Kidney (tissue), 14 donors: ENCODE data around the gene IGF1. TPM values are rescaled to one million over a fixed set of nuclear protein-coding genes. Genes with fewer than 3 reads are reported as not detected.

ENCODE experiments used
- DNase-seq, 5 donors: peaks; one replicate each; pipeline ENCODE4 v3.0.0-alpha.2; 2013 to 2020
- FAIRE-seq: peaks from 2 replicates; lab custom pipeline; 2012; peaks lifted over from hg19 to GRCh38; lab: Jason Lieb, UNC
- H3K27ac ChIP-seq, 2 donors: one replicate each; pipeline ENCODE4 v1.7.0; 2013; ENCODE audit warnings: low read depth in 2 of 2, low read length in 2 of 2, inconsistent platforms in 1 of 2
- H3K27me3 ChIP-seq: one replicate; pipeline ENCODE4 v1.7.1; 2013; ENCODE audit warnings: low read length, inconsistent platforms; ENCODE audit not compliant: control insufficient read depth, insufficient read depth
- H3K36me3 ChIP-seq, 3 donors: one replicate each; pipeline versions ENCODE4 v1.7.0 to v1.7.1; 2013; ENCODE audit warnings: low read length in 3 of 3, control low read depth in 1 of 3, inconsistent platforms in 1 of 3; ENCODE audit not compliant: insufficient read depth in 3 of 3, control insufficient read depth in 2 of 3
- H3K4me1 ChIP-seq, 3 donors: one replicate each; pipeline versions ENCODE4 v1.7.0 to v1.7.1; 2013; ENCODE audit warnings: low read length in 3 of 3, inconsistent platforms in 1 of 3, low read depth in 1 of 3; ENCODE audit not compliant: control insufficient read depth in 2 of 3, insufficient read depth in 2 of 3
- H3K4me3 ChIP-seq, 3 donors: one replicate each; pipeline versions ENCODE4 v1.7.0 to v1.8.1; 2013; ENCODE audit warnings: low read length in 3 of 3, control low read depth in 1 of 3, inconsistent platforms in 1 of 3
- H3K9ac ChIP-seq, 3 donors: one replicate each; pipeline versions ENCODE4 v1.7.0 to v1.7.1; 2013; ENCODE audit warnings: low read length in 3 of 3, control low read depth in 1 of 3, inconsistent platforms in 1 of 3
- H3K9me3 ChIP-seq, 3 donors: one replicate each; pipeline versions ENCODE4 v1.7.0 to v1.7.1; 2013; ENCODE audit warnings: low read length in 3 of 3, control low read depth in 1 of 3, inconsistent platforms in 1 of 3; ENCODE audit not compliant: control insufficient read depth in 2 of 3, insufficient read depth in 1 of 3
- intact Hi-C: fragments of 100-400 bp; cut with DNase I; formaldehyde crosslinking; loops from one replicate; pipeline ENCODE4 v1.11.1; 2022
- polyA plus RNA-seq: library from polyadenylated mRNA; stranded (reverse); fragments of 350-450 nt; fragmentation: Illumina TruSeq; extraction: RNeasy Lipid Tissue Mini Kit (QIAGEN cat#74804); gene quantifications from one replicate; pipeline ENCODE4 v1.2.3, GENCODE V29; 2014; ENCODE audit warnings: low read depth, low replicate concordance; ENCODE audit not compliant: insufficient read depth
- total RNA-seq: library from RNA; stranded (reverse); fragmentation: NEBNext Ultra II Directional; extraction: Animal tissue kit (Norgen Biotek cat#: 25700); gene quantifications from one replicate; pipeline ENCODE4 v1.2.1, GENCODE V29; 2021
- TF ChIP-seq, protein P1 (sequence below): IDR thresholded peaks from 3 replicates; pipeline ENCODE4 v1.5.1; 2012; ENCODE audit warnings: mild to moderate bottlenecking, moderate library complexity, borderline replicate concordance; ENCODE audit not compliant: insufficient read depth; ENCODE audit errors: extremely low read depth
- donor health status: control.
- donor health status: control.
- donor health status: control.
- donor health status: control.
- donor health status: control.
- donor health status: DM: yes; HTN: yes; CAD: no.
- donor health status: Normal renal cell carcinoma (clear cell type).

Gene IGF1
- total and polyA plus RNA-seq, 2 donors from 2014 or later = 0.71 to 7.2 TPM

DNA sequence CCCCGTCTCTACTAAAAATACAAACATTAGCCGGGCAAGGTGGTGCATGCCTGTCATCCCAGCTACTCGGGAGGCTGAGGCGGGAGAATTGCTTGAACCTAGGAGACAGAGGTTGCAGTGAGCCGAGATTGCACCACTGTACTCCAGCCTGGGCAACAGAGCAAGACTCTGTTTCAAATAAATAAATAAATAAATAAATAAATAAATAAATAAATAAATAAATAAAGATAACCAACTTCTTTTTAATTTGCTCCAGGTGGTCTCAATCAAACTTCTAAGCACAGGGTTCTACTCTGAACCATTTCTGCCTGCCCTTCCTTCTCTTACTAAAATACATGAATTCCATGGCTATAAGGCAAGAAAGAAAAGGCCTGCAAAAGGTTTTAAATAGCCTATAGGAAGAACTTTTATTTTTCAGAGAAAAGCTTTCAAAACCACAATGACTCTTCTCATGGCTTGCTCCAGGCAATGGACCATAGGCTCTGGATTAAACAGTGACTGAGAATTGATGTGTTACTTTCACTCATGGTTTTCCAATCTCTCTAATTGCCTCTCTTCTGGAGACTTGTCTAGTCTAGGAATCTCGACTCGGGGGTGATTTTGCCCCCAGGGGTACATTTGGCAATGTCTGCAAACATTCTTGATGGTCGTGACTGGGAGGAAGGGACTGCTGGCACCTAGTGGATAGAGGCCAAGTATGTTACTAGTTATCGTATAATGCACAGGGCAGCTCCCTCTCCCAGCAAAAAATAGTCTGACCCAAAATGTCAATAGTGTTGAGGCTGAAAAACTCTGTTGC, 14.4 kb downstream of the IGF1 start:
- H3K9me3 ChIP-seq = no peaks in the 10 kb centered on the region
- DNase-seq = no peak
- no peak overlapping the region for H3K4me3 ChIP-seq
- H3K4me1 ChIP-seq = no peaks in the 10 kb centered on the region
- H3K27me3 ChIP-seq = no peaks in the 10 kb centered on the region
- no peak for FAIRE-seq
- no peak overlapping the region for H3K27ac ChIP-seq
- intact Hi-C loops = no loop called here
- H3K9ac ChIP-seq = no peak overlapping the region
- TF ChIP-seq, protein P1, sequence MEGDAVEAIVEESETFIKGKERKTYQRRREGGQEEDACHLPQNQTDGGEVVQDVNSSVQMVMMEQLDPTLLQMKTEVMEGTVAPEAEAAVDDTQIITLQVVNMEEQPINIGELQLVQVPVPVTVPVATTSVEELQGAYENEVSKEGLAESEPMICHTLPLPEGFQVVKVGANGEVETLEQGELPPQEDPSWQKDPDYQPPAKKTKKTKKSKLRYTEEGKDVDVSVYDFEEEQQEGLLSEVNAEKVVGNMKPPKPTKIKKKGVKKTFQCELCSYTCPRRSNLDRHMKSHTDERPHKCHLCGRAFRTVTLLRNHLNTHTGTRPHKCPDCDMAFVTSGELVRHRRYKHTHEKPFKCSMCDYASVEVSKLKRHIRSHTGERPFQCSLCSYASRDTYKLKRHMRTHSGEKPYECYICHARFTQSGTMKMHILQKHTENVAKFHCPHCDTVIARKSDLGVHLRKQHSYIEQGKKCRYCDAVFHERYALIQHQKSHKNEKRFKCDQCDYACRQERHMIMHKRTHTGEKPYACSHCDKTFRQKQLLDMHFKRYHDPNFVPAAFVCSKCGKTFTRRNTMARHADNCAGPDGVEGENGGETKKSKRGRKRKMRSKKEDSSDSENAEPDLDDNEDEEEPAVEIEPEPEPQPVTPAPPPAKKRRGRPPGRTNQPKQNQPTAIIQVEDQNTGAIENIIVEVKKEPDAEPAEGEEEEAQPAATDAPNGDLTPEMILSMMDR = no peak
- H3K36me3 ChIP-seq = no peaks in the 10 kb centered on the region

DNA sequence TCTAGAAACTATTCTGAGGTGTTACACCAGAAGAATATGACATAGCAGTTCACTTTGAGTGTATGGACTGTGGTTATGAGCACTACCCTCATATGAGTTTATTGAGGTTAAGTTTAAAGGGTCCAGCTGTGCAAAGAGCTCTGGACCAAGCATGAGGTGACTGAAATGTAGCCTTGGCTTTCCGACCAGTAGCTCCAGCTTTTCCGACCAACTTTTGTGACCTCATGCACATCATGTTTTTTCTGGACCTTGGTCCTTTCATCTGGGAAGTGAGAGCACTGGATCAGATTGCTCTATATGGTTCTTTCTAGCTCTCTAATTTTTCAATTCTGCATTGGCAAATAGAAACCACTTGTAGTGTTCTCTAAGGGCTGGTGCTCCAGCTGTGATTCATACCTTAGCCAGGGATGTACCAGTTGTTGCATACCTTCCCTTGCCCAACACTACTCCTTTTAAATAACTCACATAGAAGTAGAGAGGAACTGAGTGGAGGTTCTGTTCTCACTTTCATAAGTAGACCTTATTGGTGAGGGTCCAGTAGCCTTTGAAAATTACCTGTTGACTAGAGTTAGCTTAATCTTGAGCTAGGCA, 16.6 kb downstream of the IGF1 start:
- no peaks in the 10 kb centered on the region for H3K36me3 ChIP-seq
- intact Hi-C loops = no loop called here
- no peak overlapping the region for H3K4me3 ChIP-seq
- no peak overlapping the region for H3K9ac ChIP-seq
- no peaks in the 10 kb centered on the region for H3K4me1 ChIP-seq
- H3K9me3 ChIP-seq = no peaks in the 10 kb centered on the region
- DNase-seq (no peak), FAIRE-seq (no peak)
- TF ChIP-seq, protein P1 = no peak
- H3K27me3 ChIP-seq = no peaks in the 10 kb centered on the region
- H3K27ac ChIP-seq = no peak overlapping the region

DNA sequence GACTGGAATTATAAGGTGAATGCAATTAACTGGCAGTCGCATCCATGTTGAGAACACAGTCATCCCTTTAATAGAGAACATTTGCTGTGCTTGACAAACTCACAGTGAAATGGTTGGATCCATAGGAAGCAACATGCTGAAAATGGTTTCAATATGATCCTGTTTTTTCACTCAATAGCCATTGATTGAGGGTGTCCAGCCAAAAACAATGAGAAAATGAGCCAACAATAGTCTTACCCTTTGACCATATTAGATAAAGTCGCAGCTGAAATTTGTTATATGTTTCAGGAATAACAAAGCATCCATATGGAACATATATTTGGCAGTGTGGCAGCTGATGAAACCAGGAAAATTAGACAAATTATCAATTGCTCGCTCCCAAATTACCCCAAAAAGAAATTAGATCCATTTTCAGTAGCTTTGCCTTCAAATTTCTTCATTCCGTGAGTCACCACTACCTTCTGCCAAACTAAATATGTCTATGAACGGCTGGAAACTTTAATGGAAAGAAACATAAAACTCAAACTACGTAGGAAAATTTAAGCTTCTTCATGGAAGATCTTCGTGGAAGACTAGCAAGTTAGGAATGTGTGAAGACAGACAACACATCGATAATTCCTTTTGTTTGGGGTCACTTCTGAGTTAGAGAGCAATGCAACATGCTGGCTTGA, 17.4 kb downstream of the IGF1 start:
- H3K27me3 ChIP-seq = no peaks in the 10 kb centered on the region
- H3K4me3 ChIP-seq = no peak overlapping the region
- H3K9ac ChIP-seq = no peak overlapping the region
- TF ChIP-seq, protein P1 = no peak
- no peaks in the 10 kb centered on the region for H3K4me1 ChIP-seq
- no peaks in the 10 kb centered on the region for H3K36me3 ChIP-seq
- FAIRE-seq = no peak
- DNase-seq = peak in 1 of 5 donors; percentile 34
- no peak overlapping the region for H3K27ac ChIP-seq
- intact Hi-C loops = no loop called here
- no peaks in the 10 kb centered on the region for H3K9me3 ChIP-seq
